Heart right ventricle (tissue), 16 donors: Measurements from ENCODE around the gene HDAC9. TPM values are rescaled to one million over a fixed set of nuclear protein-coding genes. Genes with fewer than 3 reads are reported as not detected.

ENCODE experiments used
- ATAC-seq, 8 donors: fragments of 200-7000 bp; cut with Tn5 transposase; one replicate each; pipeline ENCODE4 v1.9.1; 2020; ENCODE audit warnings: mild to moderate bottlenecking in 8 of 8, moderate library complexity in 8 of 8, moderate number of reproducible peaks in 1 of 8
- DNase-seq, 2 donors: peaks; one replicate each; pipeline ENCODE4 v3.0.0-alpha.2; 2020
- H3K27ac ChIP-seq, 10 donors: fragments of 200-600 bp; sonication (generic) in 2 of 10; one replicate each; pipeline versions ENCODE4 v1.5.0 to v1.8.0; 2020 to 2022; ENCODE audit warnings: mild to moderate bottlenecking in 3 of 10
- H3K27me3 ChIP-seq, 7 donors: fragments of 200-600 bp; one replicate each; pipeline ENCODE4 v1.8.0; 2021 to 2022; ENCODE audit warnings: mild to moderate bottlenecking in 2 of 7
- H3K36me3 ChIP-seq, 9 donors: fragments of 200-600 bp; sonication (generic) in 1 of 9; one replicate each; pipeline versions ENCODE4 v1.5.0 to v1.8.0; 2020 to 2022; ENCODE audit warnings: mild to moderate bottlenecking in 2 of 9
- H3K4me1 ChIP-seq, 9 donors: fragments of 200-600 bp; sonication (generic) in 1 of 9; one replicate each; pipeline versions ENCODE4 v1.5.0 to v1.8.0; 2020 to 2022; ENCODE audit warnings: mild to moderate bottlenecking in 4 of 9
- H3K4me3 ChIP-seq, 10 donors: fragments of 200-600 bp; sonication (generic) in 2 of 10; one replicate each; pipeline versions ENCODE4 v1.5.0 to v1.8.0; 2020 to 2022; ENCODE audit warnings: mild to moderate bottlenecking in 7 of 10, moderate library complexity in 2 of 10
- H3K9me3 ChIP-seq, 11 donors: fragments of 200-600 bp in 10 of 11; sonication (generic) in 2 of 11; one replicate each; pipeline versions ENCODE4 v1.5.0 to v1.8.0; 2013 to 2022; ENCODE audit warnings: mild to moderate bottlenecking in 2 of 11, control low read depth in 1 of 11, moderate library complexity in 1 of 11
- CTCF ChIP-seq, 9 donors: fragments of 200-600 bp; sonication (generic) in 2 of 9; IDR thresholded peaks; one replicate each; pipeline versions ENCODE4 v1.5.0 to v1.8.0; 2021 to 2022; ENCODE audit warnings: antibody characterized with exemption in 9 of 9, mild to moderate bottlenecking in 5 of 9, moderate library complexity in 1 of 9
- whole genome bisulfite sequencing, 2 donors: extraction: QIAGEN DNeasy Blood & Tissue Kit; methylation state at CpG; one replicate each; pipeline ENCODE4 v1.1.7; 2013; ENCODE audit warnings: inconsistent platforms in 1 of 2; 5-methylcytosine and 5-hydroxymethylcytosine counted together
- intact Hi-C, 10 donors: fragments of 100-400 bp; cut with DNase I; formaldehyde crosslinking; loops; one replicate each; pipeline versions ENCODE4 v1.11.1 to v1.14.2; 2022
- polyA plus RNA-seq, 2 donors: library from polyadenylated mRNA; stranded (reverse); fragments of 200-250 nt; gene quantifications; one replicate each; pipeline ENCODE4 v1.2.3, GENCODE V29; 2013
- total RNA-seq, 10 donors: library from RNA; stranded (reverse); fragmentation: NEBNext Ultra II Directional in 3 of 10; extraction: Animal tissue kit (Norgen Biotek cat#: 25700) in 3 of 10; gene quantifications; one replicate each; pipeline versions ENCODE4 v1.2.1 to v1.2.4, GENCODE V29; 2021 to 2023
- donor health status: Arrhythmogenic right ventricular cardiomyopathy.
- donor health status: ischemic (EF 13 %, LVEDD 7.1; RV severe dilation, severe dysfunction).
- donor health status: healthy with polysubstance abuse.
- donor health status: DM: no; HTN: yes; CAD: no.
- donor health status: DM: no; HTN: no; CAD: no.
- donor health status: ischemic (EF 25% LVEDD 6.9; RV normal size, moderate dysfunction).
- donor health status: ischemic (EF 25% LVEDD 5.7; RV mildly dilated, moderate dysfunction).
- donor health status: healthy.
- donor health status: DM: yes; HTN: yes; CAD: no.
- donor health status: Ischemic cardiomyopathy.
- donor health status: ischemic (EF 35%, LVEDD 5.7; RV mildly dilated, moderate dysfunction).
- donor health status: nonischemic (EF 11% LVEDD 7.7; RV severe dilation, severe dysfunction).
- donor health status: DM: yes; HTN: yes; CAD: no.
- donor health status: PGD.
- donor health status: ischemic (EF 29% LVEDD 5.4; RV normal size, mild dysfunction).
- donor health status: nonischemic (EF 23%, LVEDD 6.1; RV moderate dilation, normal function).

HDAC9 gene
- total and polyA plus RNA-seq, 12 donors: 1.9 to 66.1 (median 38.6) TPM

DNA sequence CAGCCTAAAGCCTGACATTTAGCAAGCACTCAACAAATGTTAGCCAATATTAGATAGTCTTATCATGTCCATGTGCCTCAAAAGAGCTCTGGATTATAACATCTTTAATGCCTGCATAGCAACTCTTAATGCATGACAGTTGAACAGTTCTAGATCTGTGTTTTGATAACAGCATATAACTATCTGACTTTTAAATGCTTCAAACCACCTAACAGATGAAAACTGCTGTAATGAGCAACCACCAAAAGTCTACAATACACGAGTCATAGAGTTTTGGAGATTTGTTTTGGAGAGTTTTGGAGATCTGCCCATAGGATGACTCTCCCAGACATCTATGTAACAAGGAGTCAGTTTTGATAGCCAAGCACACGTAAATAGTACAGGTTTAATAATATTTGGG, 394.6 kb downstream of the HDAC9 start:
- DNase-seq (no peak), ATAC-seq (no peak)
- no peak overlapping the region for H3K27ac ChIP-seq
- H3K36me3 ChIP-seq: no peaks in the 10 kb centered on the region
- no peak for TF ChIP-seq CTCF (IDR thresholded peaks at IDR 0.05)
- H3K9me3 ChIP-seq: no peaks in the 10 kb centered on the region
- no peaks in the 10 kb centered on the region for H3K27me3 ChIP-seq
- 43 to 53% methylated on average over 2 of the region's 2 CpGs for WGBS, 2 donors
- peaks cover 0 to 29% (median 11%) of the 10 kb centered on the region in 9 donors for H3K4me1 ChIP-seq
- intact Hi-C loops: no loop called here
- no peak overlapping the region for H3K4me3 ChIP-seq

DNA sequence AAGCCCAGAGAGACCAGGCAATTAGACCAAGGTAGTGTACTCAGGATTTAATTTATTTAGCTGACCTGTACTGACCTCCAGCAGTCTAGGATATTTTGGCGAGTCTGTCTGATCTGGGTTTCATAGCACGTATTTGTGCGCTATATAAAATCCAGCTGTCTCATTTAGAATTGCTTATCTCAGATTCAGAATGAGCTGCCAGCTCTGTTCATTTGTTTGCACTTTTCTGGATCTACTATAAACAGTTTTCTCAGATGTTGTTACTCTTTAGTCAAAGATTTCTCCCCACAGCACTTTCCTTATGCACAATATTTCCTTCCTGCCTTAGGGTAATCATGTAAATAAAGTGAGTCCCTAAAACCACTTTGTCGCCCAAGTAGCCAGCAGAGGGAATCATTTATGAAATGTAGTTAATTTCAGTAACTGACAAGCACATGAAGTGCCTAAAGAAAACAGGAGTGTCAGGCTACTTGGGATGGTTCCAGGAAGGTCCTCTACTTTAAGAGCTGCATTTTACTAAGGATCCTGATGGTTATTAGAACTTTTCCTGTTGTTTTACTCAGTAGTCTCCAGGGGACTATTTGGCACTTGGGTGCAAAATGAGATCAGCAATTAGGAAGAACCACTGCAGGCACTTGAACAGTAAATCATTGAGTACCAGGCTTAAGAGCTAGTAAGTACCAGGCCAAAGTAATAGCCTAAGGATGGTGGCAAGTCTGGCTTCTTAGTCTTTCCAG, 395.5 kb downstream of the HDAC9 start:
- 26 to 37% methylated on average over 4 of the region's 4 CpGs for WGBS, 2 donors
- peak in 1 of 8 donors; percentile 49 for ATAC-seq

DNA sequence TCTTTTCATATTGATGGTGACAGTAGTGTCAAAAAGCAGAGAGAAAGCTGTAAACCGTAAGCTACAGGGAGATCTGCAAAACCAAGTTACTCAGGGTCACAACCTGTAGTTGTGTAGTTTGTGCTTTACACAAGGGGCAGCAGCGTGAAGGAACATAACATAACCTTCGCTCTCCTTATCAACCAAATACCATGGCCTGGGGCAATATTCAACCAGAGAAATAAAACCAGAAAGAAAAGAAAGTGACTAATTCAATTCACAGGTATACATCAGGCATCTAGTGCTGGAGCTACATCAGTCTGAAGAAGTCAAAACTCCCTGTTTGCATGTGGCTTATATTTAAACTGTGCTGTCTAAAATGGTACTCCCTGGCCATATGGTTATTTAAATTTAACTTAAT, 397.6 kb downstream of the HDAC9 start:
- TF ChIP-seq CTCF (IDR thresholded peaks at IDR 0.05): no peak
- H3K9me3 ChIP-seq: no peaks in the 10 kb centered on the region
- H3K27me3 ChIP-seq: no peaks in the 10 kb centered on the region
- 98 to 99% methylated on average over 3 of the region's 3 CpGs for WGBS, 2 donors
- H3K27ac ChIP-seq: no peak overlapping the region
- intact Hi-C loops: no loop called here
- no peaks in the 10 kb centered on the region for H3K36me3 ChIP-seq
- DNase-seq (no peak), ATAC-seq (no peak)
- H3K4me3 ChIP-seq: no peak overlapping the region
- peaks cover 0 to 29% (median 11%) of the 10 kb centered on the region in 9 donors for H3K4me1 ChIP-seq

More for the DNA sequence above, 395.5 kb downstream of the HDAC9 start:
- no peak overlapping the region for H3K27ac ChIP-seq
- H3K9me3 ChIP-seq: no peaks in the 10 kb centered on the region
- no peak for TF ChIP-seq CTCF (IDR thresholded peaks at IDR 0.05)
- DNase-seq: no peak
- H3K36me3 ChIP-seq: no peaks in the 10 kb centered on the region
- H3K4me3 ChIP-seq: no peak overlapping the region
- no peaks in the 10 kb centered on the region for H3K27me3 ChIP-seq
- intact Hi-C loops: no loop called here
- H3K4me1 ChIP-seq: peaks cover 0 to 29% (median 11%) of the 10 kb centered on the region in 9 donors

DNA sequence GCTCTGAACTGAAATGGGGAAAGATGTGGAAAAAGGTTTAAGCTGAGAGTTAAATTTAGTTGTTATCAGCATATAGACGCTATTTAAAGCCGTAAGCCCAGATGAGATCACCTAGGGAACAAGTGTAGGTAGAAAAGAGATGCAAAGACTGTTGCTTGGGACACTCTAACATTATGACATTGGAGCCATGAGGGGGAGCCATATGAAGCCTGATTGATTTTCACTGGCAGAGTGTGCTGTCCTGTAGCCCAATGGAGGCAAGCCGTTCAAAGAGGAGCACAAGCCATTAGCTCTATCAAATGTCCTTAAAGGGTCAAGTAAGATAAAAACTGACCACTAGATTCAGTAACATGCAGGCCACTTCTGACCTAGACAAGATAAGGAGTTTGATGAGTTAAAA, 398.6 kb downstream of the HDAC9 start:
- no peaks in the 10 kb centered on the region for H3K27me3 ChIP-seq
- ATAC-seq: no peak
- H3K36me3 ChIP-seq: no peaks in the 10 kb centered on the region
- no peak overlapping the region for H3K4me3 ChIP-seq
- H3K9me3 ChIP-seq: no peaks in the 10 kb centered on the region
- no peak for DNase-seq
- peaks cover 0 to 25% (median 11%) of the 10 kb centered on the region in 9 donors for H3K4me1 ChIP-seq
- WGBS, 2 donors: 90 to 91% methylated on average over 3 of the region's 3 CpGs
- H3K27ac ChIP-seq: no peak overlapping the region
- intact Hi-C loops: no loop called here
- TF ChIP-seq CTCF (IDR thresholded peaks at IDR 0.05): no peak
